ENCODE data around the gene OR52A5.

DNA sequence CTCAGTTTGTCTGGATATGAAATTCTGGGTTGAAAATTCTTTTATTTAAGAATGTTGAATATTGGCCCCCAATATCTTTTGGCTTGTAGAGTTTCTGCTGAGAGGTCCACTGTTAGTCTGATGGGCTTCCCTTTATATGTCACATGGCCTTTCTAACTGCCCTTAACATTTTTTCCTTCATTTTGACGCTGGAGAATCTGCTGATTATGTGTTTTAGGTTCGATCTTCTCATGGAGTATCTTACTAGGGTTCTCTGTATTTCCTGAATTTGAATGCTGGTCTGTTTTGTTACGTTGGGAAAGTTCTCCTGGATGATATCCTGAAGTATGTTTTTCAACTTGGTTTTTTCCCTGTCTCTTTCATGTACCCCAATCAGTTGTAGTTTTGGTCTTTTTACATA lies 22.8 kb downstream of the OR52A5 start:
- TF ChIP-seq, protein P1, sequence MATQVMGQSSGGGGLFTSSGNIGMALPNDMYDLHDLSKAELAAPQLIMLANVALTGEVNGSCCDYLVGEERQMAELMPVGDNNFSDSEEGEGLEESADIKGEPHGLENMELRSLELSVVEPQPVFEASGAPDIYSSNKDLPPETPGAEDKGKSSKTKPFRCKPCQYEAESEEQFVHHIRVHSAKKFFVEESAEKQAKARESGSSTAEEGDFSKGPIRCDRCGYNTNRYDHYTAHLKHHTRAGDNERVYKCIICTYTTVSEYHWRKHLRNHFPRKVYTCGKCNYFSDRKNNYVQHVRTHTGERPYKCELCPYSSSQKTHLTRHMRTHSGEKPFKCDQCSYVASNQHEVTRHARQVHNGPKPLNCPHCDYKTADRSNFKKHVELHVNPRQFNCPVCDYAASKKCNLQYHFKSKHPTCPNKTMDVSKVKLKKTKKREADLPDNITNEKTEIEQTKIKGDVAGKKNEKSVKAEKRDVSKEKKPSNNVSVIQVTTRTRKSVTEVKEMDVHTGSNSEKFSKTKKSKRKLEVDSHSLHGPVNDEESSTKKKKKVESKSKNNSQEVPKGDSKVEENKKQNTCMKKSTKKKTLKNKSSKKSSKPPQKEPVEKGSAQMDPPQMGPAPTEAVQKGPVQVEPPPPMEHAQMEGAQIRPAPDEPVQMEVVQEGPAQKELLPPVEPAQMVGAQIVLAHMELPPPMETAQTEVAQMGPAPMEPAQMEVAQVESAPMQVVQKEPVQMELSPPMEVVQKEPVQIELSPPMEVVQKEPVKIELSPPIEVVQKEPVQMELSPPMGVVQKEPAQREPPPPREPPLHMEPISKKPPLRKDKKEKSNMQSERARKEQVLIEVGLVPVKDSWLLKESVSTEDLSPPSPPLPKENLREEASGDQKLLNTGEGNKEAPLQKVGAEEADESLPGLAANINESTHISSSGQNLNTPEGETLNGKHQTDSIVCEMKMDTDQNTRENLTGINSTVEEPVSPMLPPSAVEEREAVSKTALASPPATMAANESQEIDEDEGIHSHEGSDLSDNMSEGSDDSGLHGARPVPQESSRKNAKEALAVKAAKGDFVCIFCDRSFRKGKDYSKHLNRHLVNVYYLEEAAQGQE (IDR thresholded peaks at IDR 0.05; ENCODE audit: insufficient read depth in 1 of 2, low read depth in 2 of 2, low read length in 1 of 2) = no peak
- TF ChIP-seq, protein P2, sequence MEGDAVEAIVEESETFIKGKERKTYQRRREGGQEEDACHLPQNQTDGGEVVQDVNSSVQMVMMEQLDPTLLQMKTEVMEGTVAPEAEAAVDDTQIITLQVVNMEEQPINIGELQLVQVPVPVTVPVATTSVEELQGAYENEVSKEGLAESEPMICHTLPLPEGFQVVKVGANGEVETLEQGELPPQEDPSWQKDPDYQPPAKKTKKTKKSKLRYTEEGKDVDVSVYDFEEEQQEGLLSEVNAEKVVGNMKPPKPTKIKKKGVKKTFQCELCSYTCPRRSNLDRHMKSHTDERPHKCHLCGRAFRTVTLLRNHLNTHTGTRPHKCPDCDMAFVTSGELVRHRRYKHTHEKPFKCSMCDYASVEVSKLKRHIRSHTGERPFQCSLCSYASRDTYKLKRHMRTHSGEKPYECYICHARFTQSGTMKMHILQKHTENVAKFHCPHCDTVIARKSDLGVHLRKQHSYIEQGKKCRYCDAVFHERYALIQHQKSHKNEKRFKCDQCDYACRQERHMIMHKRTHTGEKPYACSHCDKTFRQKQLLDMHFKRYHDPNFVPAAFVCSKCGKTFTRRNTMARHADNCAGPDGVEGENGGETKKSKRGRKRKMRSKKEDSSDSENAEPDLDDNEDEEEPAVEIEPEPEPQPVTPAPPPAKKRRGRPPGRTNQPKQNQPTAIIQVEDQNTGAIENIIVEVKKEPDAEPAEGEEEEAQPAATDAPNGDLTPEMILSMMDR (IDR thresholded peaks at IDR 0.05) = no peak
